ENCODE data around the gene ACSS1.

DNA sequence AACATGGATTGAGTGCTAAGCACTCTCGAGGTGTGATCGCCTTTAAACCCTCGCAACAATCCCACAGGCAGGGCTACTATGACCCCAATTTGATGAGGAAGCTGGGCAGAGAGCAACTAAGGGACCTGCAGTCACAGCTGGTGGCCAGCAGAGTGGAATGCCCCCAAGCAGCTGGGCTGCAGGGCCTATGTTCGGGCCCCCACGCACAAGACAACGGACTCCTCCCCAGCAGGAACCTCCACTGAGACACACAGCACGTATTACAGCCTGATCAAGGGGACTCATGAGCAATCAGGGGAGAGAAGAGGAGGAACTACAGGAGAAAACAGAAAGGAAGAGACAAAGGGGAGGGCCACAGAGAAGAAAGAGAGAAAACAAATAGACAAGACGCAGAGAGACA is 87.2 kb downstream of the ACSS1 start:
- TF ChIP-seq EZH2phosphoT487 (IDR thresholded peaks at IDR 0.05; ENCODE audit: borderline replicate concordance, low read length) (no peak), EZH2 (IDR thresholded peaks at IDR 0.05; ENCODE audit: low read length, unreplicated experiment) (no peak)
- TF ChIP-seq, protein P1, sequence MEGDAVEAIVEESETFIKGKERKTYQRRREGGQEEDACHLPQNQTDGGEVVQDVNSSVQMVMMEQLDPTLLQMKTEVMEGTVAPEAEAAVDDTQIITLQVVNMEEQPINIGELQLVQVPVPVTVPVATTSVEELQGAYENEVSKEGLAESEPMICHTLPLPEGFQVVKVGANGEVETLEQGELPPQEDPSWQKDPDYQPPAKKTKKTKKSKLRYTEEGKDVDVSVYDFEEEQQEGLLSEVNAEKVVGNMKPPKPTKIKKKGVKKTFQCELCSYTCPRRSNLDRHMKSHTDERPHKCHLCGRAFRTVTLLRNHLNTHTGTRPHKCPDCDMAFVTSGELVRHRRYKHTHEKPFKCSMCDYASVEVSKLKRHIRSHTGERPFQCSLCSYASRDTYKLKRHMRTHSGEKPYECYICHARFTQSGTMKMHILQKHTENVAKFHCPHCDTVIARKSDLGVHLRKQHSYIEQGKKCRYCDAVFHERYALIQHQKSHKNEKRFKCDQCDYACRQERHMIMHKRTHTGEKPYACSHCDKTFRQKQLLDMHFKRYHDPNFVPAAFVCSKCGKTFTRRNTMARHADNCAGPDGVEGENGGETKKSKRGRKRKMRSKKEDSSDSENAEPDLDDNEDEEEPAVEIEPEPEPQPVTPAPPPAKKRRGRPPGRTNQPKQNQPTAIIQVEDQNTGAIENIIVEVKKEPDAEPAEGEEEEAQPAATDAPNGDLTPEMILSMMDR (conservative IDR thresholded peaks at IDR 0.05; ENCODE audit: low read depth, low read length): no peak
